ENCODE data around the gene DRC7.
"Not testable (repeated sequence)": the region's sequence is repeated elsewhere in the genome, so short reads cannot be mapped to it uniquely, and the experiment has no call there.

- TF ChIP-seq TARDBP (IDR thresholded peaks at IDR 0.05); FOXA1 (IDR thresholded peaks at IDR 0.05); FOXM1 (IDR thresholded peaks at IDR 0.05; ENCODE audit: borderline replicate concordance); ELF4 (IDR thresholded peaks at IDR 0.05): not testable (repeated sequence)
These were observed 35.2 kb downstream of the DRC7 start for GRCh38 chr16:57729852-57730251.
